GM12892 (cell line): Measurements from ENCODE around the gene RIN3.

Experiments
- DNase-seq: peaks from one replicate; pipeline ENCODE4 v3.0.0; 2011; ENCODE audit not compliant: insufficient read length
- FAIRE-seq: peaks from 2 replicates; lab custom pipeline; 2011; peaks lifted over from hg19 to GRCh38; lab: Jason Lieb, UNC
- POLR2A ChIP-seq: IDR thresholded peaks from 2 replicates; pipeline ENCODE4 v1.6.1; 2011; ENCODE audit warnings: low read depth, low read length, control low read depth
- POLR2AphosphoS5 ChIP-seq: IDR thresholded peaks from 2 replicates; pipeline ENCODE4 v1.6.1; 2011; ENCODE audit warnings: low read depth, low read length, control low read depth
- TAF1 ChIP-seq: IDR thresholded peaks from 2 replicates; pipeline ENCODE4 v1.6.1; 2011; ENCODE audit warnings: low read depth, mild to moderate bottlenecking, control low read depth, low read length, borderline replicate concordance

RIN3 gene

DNA sequence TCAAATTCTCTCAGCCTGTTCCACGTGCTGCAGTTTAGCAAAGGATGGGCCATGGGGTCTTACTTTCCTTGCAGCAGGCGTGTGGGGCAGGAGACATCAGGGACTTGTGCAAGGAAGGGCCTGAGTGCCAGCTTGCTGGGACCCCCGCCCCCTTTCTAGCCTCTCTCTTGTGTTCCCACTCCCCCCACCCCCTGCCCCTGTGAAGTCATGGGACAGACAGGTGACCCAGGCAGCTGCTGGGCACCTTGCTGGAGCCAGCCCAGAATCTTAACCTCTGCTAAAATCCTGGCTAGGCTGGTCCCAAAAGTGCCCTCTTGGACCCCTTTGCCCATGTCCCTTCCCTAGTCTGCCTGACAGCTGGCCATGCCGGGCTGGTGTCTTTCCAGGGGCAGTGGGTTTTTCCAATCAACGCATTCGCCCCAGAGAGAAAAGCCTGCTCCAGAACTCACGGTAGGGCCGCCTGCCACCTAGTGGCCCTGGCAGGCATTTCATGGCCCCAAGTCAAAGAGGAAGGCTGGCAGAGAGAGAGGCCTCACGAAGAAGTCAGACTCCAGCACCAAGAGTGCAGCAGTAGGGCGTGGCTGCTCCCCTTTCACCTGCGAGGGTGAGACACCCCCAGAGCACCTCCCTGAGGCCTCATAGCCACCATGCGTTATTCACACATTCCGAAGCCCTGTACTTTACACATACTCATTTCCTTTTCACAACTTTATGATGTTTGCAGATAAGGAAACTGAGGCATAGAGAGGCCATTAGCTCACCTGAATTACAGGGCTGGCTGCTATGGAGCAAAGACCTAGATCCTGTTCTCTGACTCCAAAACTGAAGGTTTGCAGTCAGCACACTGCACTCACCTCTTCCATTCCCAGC lies 167.4 kb downstream of the RIN3 start:
- FAIRE-seq (peak; percentile 89), DNase-seq (peak; percentile 72)
- TF ChIP-seq POLR2AphosphoS5: no peak
- TF ChIP-seq TAF1: no peak
- TF ChIP-seq POLR2A: no peak

DNA sequence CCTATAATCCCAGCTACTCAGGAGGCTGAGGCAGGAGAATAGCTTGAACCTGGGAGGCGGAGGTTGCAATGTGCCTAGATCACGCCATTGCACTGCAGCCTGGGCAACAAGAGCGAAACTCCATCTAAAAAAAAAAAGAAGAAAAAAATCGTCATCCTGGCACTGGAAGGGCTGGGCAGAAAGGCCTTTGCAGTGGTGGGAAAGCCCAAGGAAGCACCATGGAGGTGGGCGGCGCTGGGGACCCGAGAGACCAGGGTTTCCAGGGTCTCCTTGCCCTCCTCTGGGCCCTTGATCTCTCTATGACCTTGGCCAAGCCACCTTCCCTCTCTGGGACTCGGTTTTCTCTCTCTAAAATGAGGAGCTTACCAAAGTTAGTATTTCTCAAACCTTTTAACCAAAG lies 169.5 kb downstream of the RIN3 start:
- FAIRE-seq: no peak
- TF ChIP-seq TAF1 (no peak), POLR2AphosphoS5 (no peak), POLR2A (no peak)

DNA sequence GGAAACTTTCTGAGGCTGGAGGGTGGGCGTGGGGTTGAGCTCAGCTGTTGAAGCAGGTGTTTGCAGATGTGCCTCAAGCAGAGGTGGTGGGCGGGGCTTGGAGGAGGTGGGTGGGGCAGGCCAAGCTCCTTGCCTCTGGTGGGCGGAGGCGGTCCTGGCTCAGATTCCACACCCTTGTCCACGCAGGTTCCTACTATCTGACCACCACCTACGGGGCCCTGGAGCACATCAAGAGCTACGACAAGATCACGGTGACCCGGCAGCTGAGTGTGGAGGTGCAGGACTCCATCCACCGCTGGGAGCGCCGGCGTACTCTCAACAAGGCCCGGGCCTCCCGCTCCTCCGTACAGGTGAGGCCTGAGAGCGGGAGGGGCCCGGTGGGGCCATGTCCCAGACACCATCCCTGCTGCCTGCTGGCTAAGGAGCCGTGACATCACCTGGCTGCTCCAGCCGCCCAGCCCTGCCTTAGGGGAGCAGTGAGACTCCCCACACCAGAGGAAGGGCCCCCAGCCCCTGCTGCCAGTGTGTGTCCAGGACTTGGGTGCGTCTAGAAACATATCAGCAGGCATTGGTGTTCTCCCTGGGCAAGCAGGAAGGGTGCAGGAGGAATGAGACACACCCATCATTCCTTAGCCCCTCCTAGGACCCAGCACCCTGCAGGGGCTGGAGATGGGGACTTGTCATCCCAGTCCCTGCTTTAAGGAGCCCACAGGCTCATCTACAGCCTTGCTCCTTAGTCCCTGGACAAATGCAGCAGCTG lies 171.4 kb downstream of the RIN3 start:
- FAIRE-seq (no peak), DNase-seq (no peak)
- TF ChIP-seq TAF1 (no peak), POLR2AphosphoS5 (no peak), POLR2A (no peak)

More for the DNA sequence above, 169.5 kb downstream of the RIN3 start:
- no peak for DNase-seq

DNA sequence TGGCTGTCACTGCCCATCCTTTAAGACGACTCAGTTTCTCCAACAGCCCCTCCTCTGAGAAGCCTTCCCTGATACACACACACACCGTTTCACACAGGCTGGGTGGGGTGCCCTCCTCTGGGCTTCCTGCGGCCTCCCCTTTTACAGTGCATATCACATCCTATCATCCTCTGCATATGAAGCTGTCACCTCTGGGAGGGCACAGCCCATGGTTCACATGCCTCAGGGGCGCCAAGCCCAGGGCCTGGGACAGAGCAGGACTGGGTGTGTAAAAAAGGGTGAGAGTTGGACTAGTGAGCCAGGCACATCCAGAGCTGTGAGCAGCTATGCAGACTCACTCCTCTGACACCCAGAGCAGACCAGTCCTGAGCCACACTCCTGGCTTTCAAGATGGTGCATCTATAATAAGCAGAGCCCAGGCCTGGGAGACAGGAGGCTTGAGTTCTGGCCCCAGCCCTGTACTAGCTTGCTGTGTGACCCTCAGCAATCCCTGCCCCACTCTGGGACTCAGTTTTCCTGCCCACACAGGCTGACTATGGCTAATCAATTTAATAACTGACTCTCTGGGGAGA lies 172.3 kb downstream of the RIN3 start:
- TF ChIP-seq POLR2AphosphoS5: no peak
- TF ChIP-seq POLR2A: no peak
- no peak for TF ChIP-seq TAF1
- DNase-seq: no peak
- no peak for FAIRE-seq

DNA sequence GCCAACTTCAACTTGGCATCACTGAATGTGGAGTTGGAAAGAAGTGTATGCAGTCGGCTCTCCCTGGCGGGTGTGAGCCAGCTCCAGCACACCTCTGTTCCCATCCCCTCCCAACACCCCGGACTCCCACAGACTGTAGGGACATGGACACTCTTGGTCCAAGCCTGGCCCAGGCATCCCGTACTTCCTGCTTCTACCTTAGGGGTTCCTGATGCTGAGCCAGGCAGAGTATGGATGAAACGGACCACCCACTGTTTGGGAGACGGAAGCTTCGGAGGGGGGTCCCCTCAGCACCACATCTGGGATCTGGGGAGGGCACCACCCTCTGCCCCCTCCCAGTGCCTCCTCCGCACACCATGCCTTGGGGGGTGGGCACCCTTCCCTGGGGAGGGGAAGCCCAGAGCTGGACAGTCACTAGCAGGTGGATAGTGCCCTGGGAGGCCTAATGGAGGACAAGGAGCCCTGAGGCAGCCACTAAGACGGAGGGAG lies 172.9 kb downstream of the RIN3 start:
- TF ChIP-seq POLR2AphosphoS5 (no peak), POLR2A (no peak), TAF1 (no peak)
- DNase-seq: no peak

DNA sequence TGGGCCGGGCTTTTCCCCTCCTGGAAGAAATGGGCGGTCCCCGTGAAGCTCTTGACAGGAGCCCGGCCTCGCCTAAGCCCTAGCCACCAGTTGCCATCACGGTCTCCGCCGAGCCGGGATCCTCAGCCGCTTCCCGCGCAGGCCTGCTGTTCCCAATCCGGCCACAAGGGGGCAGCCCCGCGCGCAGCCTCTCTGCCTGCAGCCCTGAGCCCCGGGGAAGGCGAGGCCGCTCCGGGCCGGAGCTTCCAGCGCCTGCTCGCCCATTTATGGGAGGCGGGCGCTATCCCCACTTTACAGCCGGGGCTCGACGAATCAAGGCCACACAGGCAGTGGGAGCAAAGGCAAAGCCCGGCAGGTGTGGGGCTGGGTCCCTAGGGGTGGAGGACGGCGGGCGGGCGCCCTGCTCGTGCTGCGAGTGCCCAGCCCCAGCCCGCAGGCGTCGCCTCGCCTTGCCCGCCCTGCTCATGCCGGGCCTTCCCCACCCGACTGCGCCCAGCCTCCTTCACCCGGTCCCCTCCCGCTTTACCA lies 173.4 kb downstream of the RIN3 start:
- TF ChIP-seq TAF1: no peak
- no peak for TF ChIP-seq POLR2AphosphoS5
- TF ChIP-seq POLR2A: no peak
- FAIRE-seq (peak; percentile 88), DNase-seq (peak; percentile 98)

More for the DNA sequence above, 172.9 kb downstream of the RIN3 start:
- no peak for FAIRE-seq

DNA sequence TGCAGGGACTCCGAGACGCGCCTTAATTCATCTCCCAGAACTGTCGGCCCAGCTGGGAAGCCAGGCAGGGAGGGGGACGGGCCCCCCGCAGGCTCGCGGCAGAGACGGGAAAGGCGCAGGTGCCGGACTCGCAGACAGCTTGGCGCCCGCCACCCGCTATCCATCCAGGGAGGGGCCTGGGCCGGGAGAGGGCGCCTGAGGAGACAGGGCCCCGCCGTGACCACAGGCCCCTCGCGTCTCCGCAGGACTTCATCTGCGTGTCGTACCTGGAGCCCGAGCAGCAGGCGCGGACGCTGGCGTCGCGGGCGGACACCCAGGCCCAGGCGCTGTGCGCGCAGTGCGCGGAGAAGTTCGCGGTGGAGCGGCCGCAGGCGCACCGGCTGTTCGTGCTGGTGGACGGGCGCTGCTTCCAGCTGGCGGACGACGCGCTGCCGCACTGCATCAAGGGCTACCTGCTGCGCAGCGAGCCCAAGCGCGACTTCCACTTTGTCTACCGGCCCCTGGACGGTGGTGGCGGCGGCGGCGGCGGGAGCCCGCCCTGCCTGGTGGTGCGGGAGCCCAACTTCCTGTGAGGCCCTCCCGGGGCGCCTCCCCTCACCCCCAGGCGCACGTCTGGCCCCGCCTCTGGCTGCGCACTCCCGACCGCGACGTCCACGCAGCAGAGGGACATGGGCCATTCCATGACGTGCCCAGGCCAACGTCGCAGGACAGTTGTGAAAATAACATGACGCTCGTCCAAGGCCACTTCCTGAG lies 174.3 kb downstream of the RIN3 start:
- DNase-seq (no peak), FAIRE-seq (no peak)
- TF ChIP-seq POLR2AphosphoS5: no peak
- no peak for TF ChIP-seq TAF1
- TF ChIP-seq POLR2A: no peak

DNA sequence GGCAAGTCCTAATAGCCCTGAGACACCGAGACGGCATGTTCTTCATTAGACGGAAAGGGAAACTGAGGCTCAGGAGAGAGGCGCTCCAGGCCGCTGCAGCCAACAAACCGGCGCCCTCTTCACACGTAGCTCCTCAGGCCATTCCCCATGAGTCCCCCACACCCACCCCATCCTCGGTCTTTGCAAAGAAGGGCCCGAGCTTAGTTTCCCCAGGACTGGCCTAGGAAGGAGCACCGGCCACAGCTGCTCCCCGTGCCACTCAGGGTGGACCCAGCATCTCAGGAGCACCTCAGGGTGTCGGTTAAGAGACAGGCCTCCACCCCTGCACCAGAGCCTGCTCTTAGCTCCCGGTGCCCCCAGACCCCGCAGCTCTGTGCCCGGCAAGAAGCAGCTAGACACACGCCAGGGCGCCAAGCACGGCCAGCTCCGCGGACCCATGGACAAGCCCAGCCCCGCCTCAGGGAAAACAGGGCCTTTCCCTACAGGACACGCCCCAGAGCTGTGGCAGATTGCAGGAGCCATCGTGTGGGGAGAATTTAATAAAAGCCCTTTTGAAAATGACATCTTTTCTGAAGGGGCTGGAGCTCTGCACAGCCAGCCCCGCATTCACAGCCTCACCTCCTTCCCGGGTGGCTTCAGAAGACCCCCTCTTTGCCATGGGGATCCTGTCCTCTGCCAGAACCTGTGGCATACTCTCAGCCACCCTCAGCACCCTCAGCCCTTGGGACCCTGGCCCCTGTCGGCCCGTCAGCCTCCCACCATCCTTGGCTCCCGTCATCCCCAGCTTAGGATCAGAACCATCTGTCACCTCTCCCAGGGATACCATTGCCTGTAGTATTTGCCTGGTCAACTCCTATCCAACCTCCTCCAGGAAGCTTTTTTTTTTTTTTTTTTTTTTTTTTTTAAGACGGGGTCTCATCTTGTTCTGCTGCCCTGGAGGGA lies 175.1 kb downstream of the RIN3 start:
- FAIRE-seq (no peak), DNase-seq (no peak)
- TF ChIP-seq POLR2A (no peak), TAF1 (no peak), POLR2AphosphoS5 (no peak)

DNA sequence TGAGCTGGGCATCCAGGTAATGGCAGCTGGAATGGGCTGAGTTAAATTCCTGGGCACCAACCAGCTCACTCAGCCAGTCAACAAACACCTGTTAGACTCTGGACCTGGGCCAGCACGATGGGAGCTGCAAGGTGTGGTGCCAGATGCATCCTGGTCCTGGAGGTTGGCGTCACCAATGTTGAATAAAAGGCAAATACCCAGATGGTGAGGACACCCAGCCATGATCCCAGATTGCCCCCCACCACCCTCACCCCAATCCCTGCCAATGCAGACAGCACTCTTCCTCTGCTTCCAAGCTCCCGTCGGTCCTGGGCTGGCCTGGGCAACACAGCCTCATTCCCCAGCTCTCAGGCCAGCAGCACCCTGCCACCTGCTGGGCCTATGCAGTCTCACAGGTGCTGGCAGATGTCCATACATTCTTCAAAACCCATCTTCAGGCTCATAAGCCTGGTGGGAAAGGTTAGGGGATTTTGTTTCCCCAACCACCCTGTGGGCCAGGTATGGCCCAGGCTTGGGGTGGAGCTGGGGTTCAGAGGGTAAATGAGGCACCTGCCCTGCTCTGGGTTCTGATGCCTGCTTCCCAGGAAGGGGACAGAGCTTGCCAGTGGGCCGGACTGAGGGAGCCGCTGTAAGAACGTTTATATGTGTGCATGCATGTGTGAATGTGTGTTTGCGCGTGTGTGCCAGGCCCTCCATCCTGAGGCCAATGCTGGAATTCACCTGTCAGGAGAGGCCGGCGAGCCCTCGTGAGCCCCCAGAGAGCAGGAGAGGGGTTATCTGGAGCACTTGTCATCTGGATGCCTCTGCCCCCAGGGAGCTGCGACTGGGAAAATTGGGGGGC lies 176.8 kb downstream of the RIN3 start:
- no peak for TF ChIP-seq TAF1
- TF ChIP-seq POLR2A: peak; percentile 12; the same call in 1 of the 2 replicates
- TF ChIP-seq POLR2AphosphoS5: no peak
- peak; percentile 72 for FAIRE-seq
- DNase-seq: no peak
